ENCODE results near the gene LUC7L2.

Gene LUC7L2

DNA sequence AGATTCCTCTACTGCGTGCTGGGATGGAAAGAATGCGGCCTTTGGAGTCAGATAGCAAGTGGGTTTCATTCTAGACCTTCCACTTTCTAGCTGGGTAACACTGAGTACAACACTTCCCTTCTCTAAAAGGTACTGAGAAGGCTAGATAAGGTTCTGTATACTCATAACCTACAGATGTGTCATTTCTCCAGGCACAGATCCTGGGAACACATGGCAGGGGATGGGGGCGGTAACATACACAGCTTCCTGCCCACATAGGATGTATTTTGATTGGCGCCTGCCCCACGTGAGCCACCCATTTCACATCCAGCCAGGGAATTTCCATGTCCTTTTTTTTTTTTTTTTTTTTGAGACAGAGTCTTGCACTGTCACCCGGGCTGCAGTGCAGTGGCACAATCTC is 91.9 kb downstream of the LUC7L2 start:
- TF ChIP-seq POLR2AphosphoS5 (IDR thresholded peaks at IDR 0.05; ENCODE audit: low read depth, low read length) = no peak
- TF ChIP-seq SIN3A (IDR thresholded peaks at IDR 0.05; ENCODE audit: borderline replicate concordance, insufficient read depth, low read length) = no peak
- TF ChIP-seq, protein P1, sequence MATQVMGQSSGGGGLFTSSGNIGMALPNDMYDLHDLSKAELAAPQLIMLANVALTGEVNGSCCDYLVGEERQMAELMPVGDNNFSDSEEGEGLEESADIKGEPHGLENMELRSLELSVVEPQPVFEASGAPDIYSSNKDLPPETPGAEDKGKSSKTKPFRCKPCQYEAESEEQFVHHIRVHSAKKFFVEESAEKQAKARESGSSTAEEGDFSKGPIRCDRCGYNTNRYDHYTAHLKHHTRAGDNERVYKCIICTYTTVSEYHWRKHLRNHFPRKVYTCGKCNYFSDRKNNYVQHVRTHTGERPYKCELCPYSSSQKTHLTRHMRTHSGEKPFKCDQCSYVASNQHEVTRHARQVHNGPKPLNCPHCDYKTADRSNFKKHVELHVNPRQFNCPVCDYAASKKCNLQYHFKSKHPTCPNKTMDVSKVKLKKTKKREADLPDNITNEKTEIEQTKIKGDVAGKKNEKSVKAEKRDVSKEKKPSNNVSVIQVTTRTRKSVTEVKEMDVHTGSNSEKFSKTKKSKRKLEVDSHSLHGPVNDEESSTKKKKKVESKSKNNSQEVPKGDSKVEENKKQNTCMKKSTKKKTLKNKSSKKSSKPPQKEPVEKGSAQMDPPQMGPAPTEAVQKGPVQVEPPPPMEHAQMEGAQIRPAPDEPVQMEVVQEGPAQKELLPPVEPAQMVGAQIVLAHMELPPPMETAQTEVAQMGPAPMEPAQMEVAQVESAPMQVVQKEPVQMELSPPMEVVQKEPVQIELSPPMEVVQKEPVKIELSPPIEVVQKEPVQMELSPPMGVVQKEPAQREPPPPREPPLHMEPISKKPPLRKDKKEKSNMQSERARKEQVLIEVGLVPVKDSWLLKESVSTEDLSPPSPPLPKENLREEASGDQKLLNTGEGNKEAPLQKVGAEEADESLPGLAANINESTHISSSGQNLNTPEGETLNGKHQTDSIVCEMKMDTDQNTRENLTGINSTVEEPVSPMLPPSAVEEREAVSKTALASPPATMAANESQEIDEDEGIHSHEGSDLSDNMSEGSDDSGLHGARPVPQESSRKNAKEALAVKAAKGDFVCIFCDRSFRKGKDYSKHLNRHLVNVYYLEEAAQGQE (IDR thresholded peaks at IDR 0.05; ENCODE audit: insufficient read depth in 1 of 2, low read depth in 2 of 2, low read length in 2 of 2) = no peak
- no peak for TF ChIP-seq TAF1 (IDR thresholded peaks at IDR 0.05; ENCODE audit: borderline replicate concordance, insufficient read depth, low read length)

DNA sequence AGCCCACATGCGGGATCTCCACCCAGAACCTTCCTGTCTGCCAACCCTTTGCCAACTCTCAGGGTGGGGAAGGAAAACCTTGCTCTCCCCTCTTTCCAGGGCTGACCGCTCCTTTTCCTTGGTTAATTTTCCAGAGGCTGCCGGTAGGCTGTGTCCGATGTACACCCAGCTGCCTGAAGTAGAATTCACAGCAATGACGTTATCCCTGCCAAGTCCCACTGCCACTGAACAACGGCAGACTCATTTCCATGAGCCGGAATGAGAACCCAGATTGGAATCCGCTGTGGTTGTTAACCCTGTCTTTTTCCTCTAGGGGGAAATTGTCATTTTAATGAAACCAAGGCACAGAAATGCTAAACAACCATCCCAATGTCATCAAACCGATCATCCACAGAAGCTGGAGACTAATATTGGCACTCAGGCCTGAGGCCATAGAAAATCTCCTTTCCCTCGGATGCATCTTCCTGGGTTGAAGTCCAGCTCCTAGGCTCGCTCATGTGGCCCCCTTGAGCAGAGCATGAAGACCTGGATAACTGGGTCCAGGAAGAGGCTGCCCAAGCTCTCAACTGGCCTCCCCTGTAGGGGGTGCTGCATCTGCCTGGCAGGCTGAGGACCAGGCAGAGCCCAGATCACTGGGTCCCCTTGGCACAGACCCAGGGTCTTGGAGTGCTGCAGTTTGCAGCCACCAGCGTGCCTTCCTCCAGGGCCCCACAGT is 93.4 kb downstream of the LUC7L2 start:
- no peak for TF ChIP-seq TAF1 (IDR thresholded peaks at IDR 0.05; ENCODE audit: borderline replicate concordance, insufficient read depth, low read length)
- TF ChIP-seq POLR2AphosphoS5 (IDR thresholded peaks at IDR 0.05; ENCODE audit: low read depth, low read length) = no peak
- no peak for TF ChIP-seq FOXP2 (optimal IDR thresholded peaks at IDR 0.05; ENCODE audit: borderline replicate concordance, extremely low read depth, extremely low read length, insufficient read depth)
- TF ChIP-seq, protein P1 (IDR thresholded peaks at IDR 0.05; ENCODE audit: insufficient read depth in 1 of 2, low read depth in 2 of 2, low read length in 2 of 2) = no peak

DNA sequence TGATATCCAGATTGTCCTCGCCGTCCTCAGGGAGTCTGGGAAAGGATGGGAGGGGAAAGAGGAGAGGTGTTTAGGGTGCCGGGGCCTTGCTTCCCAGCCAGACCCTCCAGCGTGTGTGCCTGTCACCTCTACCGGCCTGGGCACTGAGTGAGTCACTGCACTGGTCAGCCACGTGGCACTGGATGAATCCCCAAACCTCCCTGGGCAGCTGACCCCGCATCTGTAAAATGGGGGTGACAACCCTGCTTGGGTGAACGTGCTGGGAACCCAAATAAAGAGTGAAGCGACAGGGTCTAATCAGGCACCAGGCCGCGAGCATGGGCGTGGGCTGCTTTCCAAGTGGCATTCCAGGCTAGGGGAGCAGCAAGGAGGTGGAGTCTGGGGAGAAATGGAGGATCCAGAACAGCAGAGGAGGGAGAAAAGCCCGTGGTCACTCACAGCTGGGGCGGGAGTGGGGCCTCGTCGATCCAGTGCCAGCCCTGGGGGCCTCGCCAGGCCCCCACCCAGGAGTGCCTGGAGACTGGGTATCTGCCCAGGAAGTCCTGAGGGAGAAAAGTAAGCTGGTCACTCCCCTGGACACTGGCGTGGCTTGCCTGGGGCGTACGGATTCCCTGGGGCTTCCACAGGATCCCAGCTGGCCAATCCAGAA is 94.1 kb downstream of the LUC7L2 start:
- no peak for TF ChIP-seq SIN3A (IDR thresholded peaks at IDR 0.05; ENCODE audit: borderline replicate concordance, insufficient read depth, low read length)
- TF ChIP-seq FOXP2 (optimal IDR thresholded peaks at IDR 0.05; ENCODE audit: borderline replicate concordance, extremely low read depth, extremely low read length, insufficient read depth) = no peak
- TF ChIP-seq TAF1 (IDR thresholded peaks at IDR 0.05; ENCODE audit: borderline replicate concordance, insufficient read depth, low read length) = no peak
- TF ChIP-seq POLR2AphosphoS5 (IDR thresholded peaks at IDR 0.05; ENCODE audit: low read depth, low read length) = no peak

DNA sequence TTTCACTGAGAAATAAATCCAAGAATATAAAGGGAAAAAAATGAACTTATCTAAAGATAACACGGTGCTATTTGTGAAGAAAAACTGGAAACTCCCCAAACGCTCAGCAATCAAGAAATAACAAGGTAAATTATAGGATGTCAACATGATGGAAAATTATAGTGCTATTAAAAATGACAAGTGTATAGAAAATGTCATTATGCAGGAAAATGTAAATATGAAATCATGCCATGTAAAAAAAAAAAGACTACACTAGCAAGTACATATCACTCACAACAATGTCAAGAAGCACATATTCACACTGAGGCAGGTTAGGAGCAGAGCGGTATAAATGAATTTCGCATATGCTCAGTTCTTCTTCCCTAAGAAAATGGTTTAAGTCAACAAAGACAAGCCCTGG is 96.1 kb downstream of the LUC7L2 start:
- no peak for TF ChIP-seq POLR2AphosphoS5 (IDR thresholded peaks at IDR 0.05; ENCODE audit: low read depth, low read length)
- TF ChIP-seq FOXP2 (optimal IDR thresholded peaks at IDR 0.05; ENCODE audit: borderline replicate concordance, extremely low read depth, extremely low read length, insufficient read depth) = no peak
- no peak for TF ChIP-seq TAF1 (IDR thresholded peaks at IDR 0.05; ENCODE audit: borderline replicate concordance, insufficient read depth, low read length)
- TF ChIP-seq, protein P1 (IDR thresholded peaks at IDR 0.05; ENCODE audit: insufficient read depth in 1 of 2, low read depth in 2 of 2, low read length in 2 of 2) = no peak
- TF ChIP-seq SIN3A (IDR thresholded peaks at IDR 0.05; ENCODE audit: borderline replicate concordance, insufficient read depth, low read length) = no peak

DNA sequence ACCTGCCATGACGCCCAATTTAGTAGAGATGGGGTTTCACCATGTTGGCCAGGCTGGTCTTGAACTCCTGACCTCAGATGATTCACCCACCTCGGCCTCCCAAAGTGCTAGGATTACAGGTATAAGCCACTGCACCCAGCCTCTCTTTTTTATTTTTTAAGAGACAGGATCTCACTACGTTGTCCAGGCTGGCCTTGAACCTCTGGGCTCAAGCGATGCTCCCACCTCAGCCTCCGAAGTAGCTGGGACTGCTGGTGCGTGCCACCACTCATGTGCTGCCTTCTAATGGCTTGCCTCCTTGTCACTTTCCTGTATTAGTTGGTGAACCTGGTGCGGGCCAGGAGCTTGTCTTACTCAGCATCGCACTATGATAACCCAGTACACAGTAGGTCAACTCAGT is 96.8 kb downstream of the LUC7L2 start:
- TF ChIP-seq FOXP2 (optimal IDR thresholded peaks at IDR 0.05; ENCODE audit: borderline replicate concordance, extremely low read depth, extremely low read length, insufficient read depth) (no peak), POLR2AphosphoS5 (IDR thresholded peaks at IDR 0.05; ENCODE audit: low read depth, low read length) (no peak), TAF1 (IDR thresholded peaks at IDR 0.05; ENCODE audit: borderline replicate concordance, insufficient read depth, low read length) (no peak), SIN3A (IDR thresholded peaks at IDR 0.05; ENCODE audit: borderline replicate concordance, insufficient read depth, low read length) (no peak)
- TF ChIP-seq, protein P1 (IDR thresholded peaks at IDR 0.05; ENCODE audit: insufficient read depth in 1 of 2, low read depth in 2 of 2, low read length in 2 of 2) = no peak
